ENCODE data around the gene TOM1.

DNA sequence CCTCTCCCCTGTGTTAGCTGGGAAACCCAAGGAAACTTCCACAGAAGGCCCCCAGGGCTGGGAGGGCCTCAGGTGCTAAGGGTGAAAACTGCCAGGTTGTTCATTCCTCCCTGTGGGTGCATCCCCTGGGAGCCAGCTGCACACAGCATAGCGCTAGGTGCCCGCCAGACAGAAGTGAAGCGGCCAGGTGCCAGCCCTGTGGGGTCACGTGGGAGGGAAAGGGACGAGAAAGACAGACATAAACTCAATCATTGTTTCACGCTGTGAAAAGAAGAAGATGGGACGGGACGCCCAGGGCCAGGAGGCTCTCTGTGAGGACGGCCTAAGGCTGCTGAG is 49.6 kb downstream of the TOM1 start:
- TF ChIP-seq, protein P1, sequence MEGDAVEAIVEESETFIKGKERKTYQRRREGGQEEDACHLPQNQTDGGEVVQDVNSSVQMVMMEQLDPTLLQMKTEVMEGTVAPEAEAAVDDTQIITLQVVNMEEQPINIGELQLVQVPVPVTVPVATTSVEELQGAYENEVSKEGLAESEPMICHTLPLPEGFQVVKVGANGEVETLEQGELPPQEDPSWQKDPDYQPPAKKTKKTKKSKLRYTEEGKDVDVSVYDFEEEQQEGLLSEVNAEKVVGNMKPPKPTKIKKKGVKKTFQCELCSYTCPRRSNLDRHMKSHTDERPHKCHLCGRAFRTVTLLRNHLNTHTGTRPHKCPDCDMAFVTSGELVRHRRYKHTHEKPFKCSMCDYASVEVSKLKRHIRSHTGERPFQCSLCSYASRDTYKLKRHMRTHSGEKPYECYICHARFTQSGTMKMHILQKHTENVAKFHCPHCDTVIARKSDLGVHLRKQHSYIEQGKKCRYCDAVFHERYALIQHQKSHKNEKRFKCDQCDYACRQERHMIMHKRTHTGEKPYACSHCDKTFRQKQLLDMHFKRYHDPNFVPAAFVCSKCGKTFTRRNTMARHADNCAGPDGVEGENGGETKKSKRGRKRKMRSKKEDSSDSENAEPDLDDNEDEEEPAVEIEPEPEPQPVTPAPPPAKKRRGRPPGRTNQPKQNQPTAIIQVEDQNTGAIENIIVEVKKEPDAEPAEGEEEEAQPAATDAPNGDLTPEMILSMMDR (IDR thresholded peaks at IDR 0.05; ENCODE audit: low read depth, low read length, missing input control), result no peak
- no peak for TF ChIP-seq SP1 (IDR thresholded peaks at IDR 0.05)
- TF ChIP-seq, protein P2, sequence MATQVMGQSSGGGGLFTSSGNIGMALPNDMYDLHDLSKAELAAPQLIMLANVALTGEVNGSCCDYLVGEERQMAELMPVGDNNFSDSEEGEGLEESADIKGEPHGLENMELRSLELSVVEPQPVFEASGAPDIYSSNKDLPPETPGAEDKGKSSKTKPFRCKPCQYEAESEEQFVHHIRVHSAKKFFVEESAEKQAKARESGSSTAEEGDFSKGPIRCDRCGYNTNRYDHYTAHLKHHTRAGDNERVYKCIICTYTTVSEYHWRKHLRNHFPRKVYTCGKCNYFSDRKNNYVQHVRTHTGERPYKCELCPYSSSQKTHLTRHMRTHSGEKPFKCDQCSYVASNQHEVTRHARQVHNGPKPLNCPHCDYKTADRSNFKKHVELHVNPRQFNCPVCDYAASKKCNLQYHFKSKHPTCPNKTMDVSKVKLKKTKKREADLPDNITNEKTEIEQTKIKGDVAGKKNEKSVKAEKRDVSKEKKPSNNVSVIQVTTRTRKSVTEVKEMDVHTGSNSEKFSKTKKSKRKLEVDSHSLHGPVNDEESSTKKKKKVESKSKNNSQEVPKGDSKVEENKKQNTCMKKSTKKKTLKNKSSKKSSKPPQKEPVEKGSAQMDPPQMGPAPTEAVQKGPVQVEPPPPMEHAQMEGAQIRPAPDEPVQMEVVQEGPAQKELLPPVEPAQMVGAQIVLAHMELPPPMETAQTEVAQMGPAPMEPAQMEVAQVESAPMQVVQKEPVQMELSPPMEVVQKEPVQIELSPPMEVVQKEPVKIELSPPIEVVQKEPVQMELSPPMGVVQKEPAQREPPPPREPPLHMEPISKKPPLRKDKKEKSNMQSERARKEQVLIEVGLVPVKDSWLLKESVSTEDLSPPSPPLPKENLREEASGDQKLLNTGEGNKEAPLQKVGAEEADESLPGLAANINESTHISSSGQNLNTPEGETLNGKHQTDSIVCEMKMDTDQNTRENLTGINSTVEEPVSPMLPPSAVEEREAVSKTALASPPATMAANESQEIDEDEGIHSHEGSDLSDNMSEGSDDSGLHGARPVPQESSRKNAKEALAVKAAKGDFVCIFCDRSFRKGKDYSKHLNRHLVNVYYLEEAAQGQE (IDR thresholded peaks at IDR 0.05), result no peak
- TF ChIP-seq, protein P3, sequence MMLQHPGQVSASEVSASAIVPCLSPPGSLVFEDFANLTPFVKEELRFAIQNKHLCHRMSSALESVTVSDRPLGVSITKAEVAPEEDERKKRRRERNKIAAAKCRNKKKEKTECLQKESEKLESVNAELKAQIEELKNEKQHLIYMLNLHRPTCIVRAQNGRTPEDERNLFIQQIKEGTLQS (IDR thresholded peaks at IDR 0.05), result no peak
- TF ChIP-seq NR2F2 (IDR thresholded peaks at IDR 0.05), result no peak
- no peak for TF ChIP-seq RAD21 (IDR thresholded peaks at IDR 0.05)
- TF ChIP-seq, protein P4, sequence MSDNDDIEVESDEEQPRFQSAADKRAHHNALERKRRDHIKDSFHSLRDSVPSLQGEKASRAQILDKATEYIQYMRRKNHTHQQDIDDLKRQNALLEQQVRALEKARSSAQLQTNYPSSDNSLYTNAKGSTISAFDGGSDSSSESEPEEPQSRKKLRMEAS (IDR thresholded peaks at IDR 0.05), result no peak
- TF ChIP-seq TAF1 (conservative IDR thresholded peaks at IDR 0.05), result no peak

Measured in liver (tissue), 3 donors.